Loucy (cell line): ENCODE results near the gene SLC9A5.

Experiments
- H2AFZ ChIP-seq: fragments of 200-600 bp; sonication (generic); 2 replicates; pipeline ENCODE4 v1.6.0; 2016; ENCODE audit warnings: antibody characterized with exemption, mild to moderate bottlenecking, low read length, moderate library complexity
- H3F3A ChIP-seq: fragments of 200-600 bp; 2 replicates; pipeline ENCODE4 v1.6.0; 2016; ENCODE audit warnings: antibody characterized with exemption, low read depth, mild to moderate bottlenecking
- H3K27me3 ChIP-seq: fragments of 200-600 bp; sonication (generic); 2 replicates; pipeline ENCODE4 v1.6.1; 2014; ENCODE audit warnings: low read length, mild to moderate bottlenecking; ENCODE audit not compliant: insufficient read depth, poor library complexity, severe bottlenecking
- H3K36me3 ChIP-seq: fragments of 200-600 bp; sonication (generic); 2 replicates; pipeline ENCODE4 v1.6.1; 2016; ENCODE audit warnings: low read length; ENCODE audit not compliant: insufficient read depth
- H3K4me1 ChIP-seq: fragments of 200-600 bp; sonication (generic); 2 replicates; pipeline ENCODE4 v1.5.1; 2014; ENCODE audit warnings: low read length, mild to moderate bottlenecking; ENCODE audit not compliant: insufficient read depth, poor library complexity, severe bottlenecking
- H3K4me2 ChIP-seq: fragments of 200-600 bp; sonication (generic); 2 replicates; pipeline ENCODE4 v1.6.0; 2014; ENCODE audit warnings: antibody characterized with exemption, low read length, low read depth, mild to moderate bottlenecking; ENCODE audit not compliant: poor library complexity, severe bottlenecking
- H3K4me3 ChIP-seq: fragments of 200-600 bp; sonication (generic); 2 replicates; pipeline ENCODE4 v1.5.1; 2014; ENCODE audit warnings: low read length, mild to moderate bottlenecking, mixed read lengths; ENCODE audit not compliant: poor library complexity, severe bottlenecking
- H3K79me2 ChIP-seq: fragments of 200-600 bp; sonication (generic); 2 replicates; pipeline ENCODE4 v1.6.1; 2014; ENCODE audit warnings: low read length; ENCODE audit not compliant: insufficient read depth
- H3K9ac ChIP-seq: fragments of 200-600 bp; sonication (generic); 2 replicates; pipeline ENCODE4 v1.6.0; 2014; ENCODE audit warnings: mild to moderate bottlenecking, low read depth, low read length, moderate library complexity; ENCODE audit not compliant: poor library complexity, severe bottlenecking
- H3K9me2 ChIP-seq: fragments of 200-600 bp; sonication (generic); replicated peaks from 2 replicates; pipeline ENCODE4 v1.6.1; 2016; ENCODE audit warnings: low read depth, low read length, mixed read lengths
- H3K9me3 ChIP-seq: fragments of 200-600 bp; sonication (generic); 2 replicates; pipeline ENCODE4 v1.6.1; 2014; ENCODE audit warnings: mild to moderate bottlenecking, antibody characterized with exemption, low read length, low read depth; ENCODE audit not compliant: insufficient read depth
- H4K20me1 ChIP-seq: fragments of 200-600 bp; sonication (generic); 2 replicates; pipeline ENCODE4 v1.6.0; 2014; ENCODE audit warnings: antibody characterized with exemption, low read length, mild to moderate bottlenecking; ENCODE audit not compliant: insufficient read depth, poor library complexity, severe bottlenecking
- CTCF ChIP-seq: fragments of 200-600 bp; sonication (generic); conservative IDR thresholded peaks from 2 replicates; pipeline ENCODE4 v1.5.1; 2014; ENCODE audit warnings: mild to moderate bottlenecking, antibody characterized with exemption, low read length
- EZH2phosphoT487 ChIP-seq: fragments of 200-600 bp; IDR thresholded peaks from 2 replicates; pipeline ENCODE4 v1.6.1; 2018; ENCODE audit warnings: antibody characterized with exemption, mild to moderate bottlenecking, moderate library complexity, borderline replicate concordance

The SLC9A5 gene

GRCh38 chr16:67242138-67242730 is 6.5 kb upstream of the SLC9A5 start:
- no peaks in the 10 kb centered on the region for H3K9me3 ChIP-seq
- H3K4me2 ChIP-seq: no peak overlapping the region
- TF ChIP-seq CTCF: no peak
- no peak for TF ChIP-seq EZH2phosphoT487
- no peak overlapping the region for H3K4me3 ChIP-seq
- no peaks in the 10 kb centered on the region for H3K27me3 ChIP-seq
- peaks cover 19% of the 10 kb centered on the region for H4K20me1 ChIP-seq
- peaks cover 58% of the 10 kb centered on the region for H3K4me1 ChIP-seq
- peaks cover 11% of the 10 kb centered on the region; the same call in 1 of the 2 replicates for H3K36me3 ChIP-seq
- H2AFZ ChIP-seq: no peak overlapping the region
- no peak overlapping the region for H3K9ac ChIP-seq
- H3K79me2 ChIP-seq: peaks cover 52% of the 10 kb centered on the region; the same call in 1 of the 2 replicates
- H3F3A ChIP-seq: peaks cover 8% of the 10 kb centered on the region
- no peaks in the 10 kb centered on the region for H3K9me2 ChIP-seq

GRCh38 chr16:67243481-67243880 is 5.3 kb upstream of the SLC9A5 start:
- Histone ChIP-seq H3K27me3 (no peaks in the 10 kb centered on the region), H4K20me1 (peaks cover 19% of the 10 kb centered on the region), H3F3A (peaks cover 8% of the 10 kb centered on the region), H3K36me3 (no peaks in the 10 kb centered on the region; the same call in 1 of the 2 replicates), H3K4me1 (peaks cover 67% of the 10 kb centered on the region), H3K79me2 (peaks cover 52% of the 10 kb centered on the region; the same call in 1 of the 2 replicates), H3K9me3 (no peaks in the 10 kb centered on the region), H3K9ac (peak overlapping the region; percentile 83), H3K9me2 (no peaks in the 10 kb centered on the region), H3K4me2 (peak overlapping the region; percentile 99), H3K4me3 (peak overlapping the region; percentile 88), H2AFZ (no peak overlapping the region)
- TF ChIP-seq EZH2phosphoT487 (no peak), CTCF (no peak)

- Histone ChIP-seq H3K27me3 (no peaks in the 10 kb centered on the region), H3K79me2 (peaks cover 52% of the 10 kb centered on the region; the same call in 1 of the 2 replicates), H3K36me3 (no peaks in the 10 kb centered on the region), H3K9me3 (no peaks in the 10 kb centered on the region), H3F3A (peaks cover 8% of the 10 kb centered on the region), H3K9ac (peak overlapping the region; percentile 83), H3K9me2 (no peaks in the 10 kb centered on the region), H2AFZ (no peak overlapping the region), H3K4me1 (peaks cover 73% of the 10 kb centered on the region), H3K4me3 (peak overlapping the region; percentile 88), H4K20me1 (peaks cover 19% of the 10 kb centered on the region), H3K4me2 (peak overlapping the region; percentile 99)
- TF ChIP-seq CTCF (0 out of 2 replicates have a peak, but pooled peaks have one; percentile 23), EZH2phosphoT487 (no peak)
These were observed 4.2 kb upstream of the SLC9A5 start for GRCh38 chr16:67244387-67245185.
